HCT116 (cell line): ENCODE data around the gene GFOD1. TPM values are rescaled to one million over a fixed set of nuclear protein-coding genes. Genes with fewer than 3 reads are reported as not detected.

Experiments
- ATAC-seq: fragments of 200-7000 bp; cut with Tn5 transposase; 2 replicates; pipeline ENCODE4 v1.9.1; 2020; ENCODE audit warnings: mild to moderate bottlenecking, moderate library complexity
- BruUV-seq: library from RNA; stranded (reverse); fragments of 400-500 nt; replicated peaks from 2 replicates; lab custom pipeline; 2021; lab: Mats Ljungman, UMichigan
- CTCF ChIA-PET: fragments of 300-600 bp; sonication (Branson Sonifier 250); formaldehyde crosslinking; loops from one replicate; lab custom pipeline; 2021; ENCODE audit warnings: antibody characterized with exemption; lab: Charles Lee
- POLR2A ChIA-PET: fragments of 300-600, 350-600 bp; sonication (Branson Sonifier 250); formaldehyde crosslinking; loops from one replicate; lab custom pipeline; 2021; ENCODE audit warnings: antibody characterized with exemption; lab: Charles Lee
- RAD21 ChIA-PET, 2 experiments: fragments of 300-600 bp; sonication (Branson Sonifier 250); formaldehyde crosslinking; loops; one replicate each; lab custom pipeline; 2023; ENCODE audit warnings: low total read pairs in 2 of 2; ENCODE audit not compliant: uncharacterized antibody in 2 of 2, unreplicated experiment in 2 of 2, low non-redundant PET in 1 of 2; lab: Charles Lee
- DNase-seq: peaks from one replicate; pipeline ENCODE4 v3.0.0-alpha.2; 2010; ENCODE audit warnings: low read depth, low spot score
- H2AFZ ChIP-seq: fragments of 200-600 bp; shearing (Covaris generic), sonication (generic); 2 replicates; pipeline ENCODE4 v1.6.1; 2017; ENCODE audit warnings: low read depth, mixed run types, mixed read lengths, antibody characterized with exemption, low read length; ENCODE audit not compliant: poor library complexity, severe bottlenecking
- H3K27ac ChIP-seq: 2 replicates; pipeline ENCODE4 v1.5.1; 2012; ENCODE audit warnings: low read depth, low read length
- H3K27me3 ChIP-seq: fragments of 200-600 bp; sonication (generic); 2 replicates; pipeline ENCODE4 v1.6.1; 2016; ENCODE audit warnings: mixed run types, low read length, mixed read lengths; ENCODE audit not compliant: insufficient read depth
- H3K36me3 ChIP-seq, 2 experiments: fragments of 200-500 bp in 1 of 2; fragments of 200-600 bp in 1 of 2; sonication (Bioruptor generic) in 1 of 2; sonication (generic) in 1 of 2; 2 replicates each; pipeline versions ENCODE4 v1.5.1 to v1.6.1; 2014 to 2016; ENCODE audit warnings: low read length in 2 of 2, inconsistent platforms in 1 of 2, mixed read lengths in 1 of 2, mixed run types in 1 of 2; ENCODE audit not compliant: insufficient read depth in 2 of 2, control insufficient read depth in 1 of 2
- H3K4me1 ChIP-seq, 2 experiments: fragments of 200-600 bp in 1 of 2; sonication (generic) in 1 of 2; 2 replicates each; pipeline versions ENCODE4 v1.5.1 to v1.6.1; 2012 to 2017; ENCODE audit warnings: low read length in 2 of 2, inconsistent platforms in 1 of 2, mild to moderate bottlenecking in 1 of 2, mixed read lengths in 1 of 2, mixed run types in 1 of 2, moderate library complexity in 1 of 2; ENCODE audit not compliant: insufficient read depth in 2 of 2, control insufficient read depth in 1 of 2
- H3K4me2 ChIP-seq: fragments of 200-600 bp; sonication (generic); 2 replicates; pipeline ENCODE4 v1.6.1; 2017; ENCODE audit warnings: mixed run types, low read length, mixed read lengths
- H3K4me3 ChIP-seq, 2 experiments: fragments of 200-600 bp in 1 of 2; sonication (generic) in 1 of 2; replicated peaks in 1 of 2; 2 replicates each; pipeline ENCODE4 v1.5.1; 2011 to 2016; ENCODE audit warnings: low read length in 2 of 2, control low read depth in 1 of 2, low read depth in 1 of 2, mild to moderate bottlenecking in 1 of 2, mixed read lengths in 1 of 2, mixed run types in 1 of 2
- H3K79me2 ChIP-seq: fragments of 200-600 bp; sonication (generic); 2 replicates; pipeline ENCODE4 v1.6.1; 2017; ENCODE audit warnings: mild to moderate bottlenecking, mixed run types, low read length, moderate library complexity, mixed read lengths; ENCODE audit not compliant: insufficient read depth
- H3K9ac ChIP-seq: fragments of 200-600 bp; sonication (generic); 2 replicates; pipeline ENCODE4 v1.6.1; 2016; ENCODE audit warnings: low read length, mixed read lengths
- H3K9me2 ChIP-seq: fragments of 200-600 bp; sonication (generic), shearing (Covaris generic); 2 replicates; pipeline ENCODE4 v1.6.1; 2017; ENCODE audit warnings: mixed run types, mild to moderate bottlenecking, moderate library complexity; ENCODE audit not compliant: insufficient read depth
- H3K9me3 ChIP-seq, 2 experiments: fragments of 200-500 bp in 1 of 2; fragments of 200-600 bp in 1 of 2; sonication (Bioruptor generic) in 1 of 2; sonication (generic) in 1 of 2; 2 replicates each; pipeline ENCODE4 v1.6.1; 2014 to 2017; ENCODE audit warnings: low read length in 2 of 2, mixed read lengths in 2 of 2, inconsistent platforms in 1 of 2, low read depth in 1 of 2, mild to moderate bottlenecking in 1 of 2, mixed run types in 1 of 2, moderate library complexity in 1 of 2; ENCODE audit not compliant: control insufficient read depth in 1 of 2, insufficient read depth in 1 of 2
- H4K20me1 ChIP-seq: fragments of 200-600 bp; sonication (generic), shearing (Covaris generic); 2 replicates; pipeline ENCODE4 v1.6.1; 2017; ENCODE audit warnings: mixed run types, mild to moderate bottlenecking, moderate library complexity; ENCODE audit not compliant: insufficient read depth
- ATF3 ChIP-seq: IDR thresholded peaks from 2 replicates; pipeline ENCODE4 v1.6.1; 2012
- CBX3 ChIP-seq: IDR thresholded peaks from 2 replicates; pipeline ENCODE4 v1.6.1; 2012; ENCODE audit warnings: low read depth
- ELF1 ChIP-seq: IDR thresholded peaks from 2 replicates; pipeline ENCODE4 v1.6.1; 2012; ENCODE audit warnings: low read depth, borderline replicate concordance
- EZH2 ChIP-seq: fragments of 200-600 bp; sonication (generic); IDR thresholded peaks from 2 replicates; pipeline ENCODE4 v1.6.1; 2017; ENCODE audit warnings: antibody characterized with exemption, mixed run types
- EZH2phosphoT487 ChIP-seq: fragments of 200-600 bp; IDR thresholded peaks from 2 replicates; pipeline ENCODE4 v1.6.1; 2018; ENCODE audit warnings: antibody characterized with exemption, borderline replicate concordance
- FOSL1 ChIP-seq: IDR thresholded peaks from 2 replicates; pipeline ENCODE4 v1.6.1; 2012; ENCODE audit warnings: low read depth
- MAX ChIP-seq: IDR thresholded peaks from 2 replicates; pipeline ENCODE4 v1.6.1; 2012
- POLR2AphosphoS5 ChIP-seq: IDR thresholded peaks from 2 replicates; pipeline ENCODE4 v1.6.1; 2011; ENCODE audit warnings: mild to moderate bottlenecking, low read depth, low read length, moderate library complexity
- REST ChIP-seq: IDR thresholded peaks from 2 replicates; pipeline ENCODE4 v1.6.1; 2012; ENCODE audit warnings: low read depth
- SP1 ChIP-seq: IDR thresholded peaks from 2 replicates; pipeline ENCODE4 v1.6.1; 2012; ENCODE audit warnings: low read depth
- TCF7L2 ChIP-seq: IDR thresholded peaks from 2 replicates; pipeline ENCODE4 v1.7.0; 2011; ENCODE audit warnings: borderline replicate concordance, inconsistent platforms; ENCODE audit not compliant: insufficient read depth, insufficient read length; ENCODE audit errors: extremely low read depth
- YY1 ChIP-seq: IDR thresholded peaks from 2 replicates; pipeline ENCODE4 v1.6.1; 2011; ENCODE audit warnings: low read length, low read depth, moderate library complexity, mild to moderate bottlenecking; ENCODE audit not compliant: insufficient replicate concordance; ENCODE audit errors: extremely low read depth
- ZNF274 ChIP-seq: fragments of 200-500 bp; sonication (Bioruptor generic); IDR thresholded peaks from 2 replicates; pipeline ENCODE4 v1.6.1; 2014; ENCODE audit warnings: mild to moderate bottlenecking, low read depth, low read length, inconsistent platforms
- intact Hi-C: fragments of 100-400 bp; cut with micrococcal nuclease; formaldehyde crosslinking; loops from 2 replicates; pipeline ENCODE4 v1.10.0; 2022
- total RNA-seq: library from RNA; stranded (reverse); gene quantifications from one replicate; pipeline ENCODE4 v1.2.1, GENCODE V29; 2021; ENCODE audit not compliant: unreplicated experiment

Gene GFOD1
- total RNA-seq, 1 experiment from 2014 or later, result 3.8 TPM

GRCh38 chr6:13523826-13524622, 36.6 kb upstream of the GFOD1 start:
- H4K20me1 ChIP-seq, result no peaks in the 10 kb centered on the region
- no TSS peak for BruUV-seq
- no peak overlapping the region for H2AFZ ChIP-seq
- H3K36me3 ChIP-seq, result no peaks in the 10 kb centered on the region
- no peak overlapping the region for H3K4me2 ChIP-seq
- intact Hi-C loops, result no loop called here
- H3K9me2 ChIP-seq, result no peaks in the 10 kb centered on the region
- no peak overlapping the region for H3K9ac ChIP-seq
- TF ChIP-seq TCF7L2 (no peak), MAX (no peak), FOSL1 (no peak), ZNF274 (no peak), EZH2phosphoT487 (no peak), EZH2 (no peak), SP1 (no peak), ATF3 (no peak), POLR2AphosphoS5 (no peak), ELF1 (no peak), YY1 (no peak), CBX3 (no peak), REST (no peak)
- DNase-seq (no peak), ATAC-seq (no peak)
- ChIA-PET POLR2A (no interaction called here), RAD21 (no interaction called here), CTCF (interaction anchor here (0.7 kb wide), 1 partner anchor 886 kb away, joined by 3 read pairs; no protein-coding TSS in a partner anchor)
- H3K4me1 ChIP-seq, result peaks cover 4 to 10% of the 10 kb centered on the region in 2 experiments; a peak in 2 of 4 replicates
- H3K27me3 ChIP-seq, result no peaks in the 10 kb centered on the region
- no peak overlapping the region for H3K4me3 ChIP-seq
- no peaks in the 10 kb centered on the region for H3K9me3 ChIP-seq
- no peaks in the 10 kb centered on the region for H3K79me2 ChIP-seq
- H3K27ac ChIP-seq, result no peak overlapping the region
